H1 (cell line): ENCODE results near the gene THADA.
"Not testable (repeated sequence)": the region's sequence is repeated elsewhere in the genome, so short reads cannot be mapped to it uniquely, and the experiment has no call there.

ENCODE experiments used
- BRCA1 ChIP-seq: IDR thresholded peaks from 2 replicates; pipeline ENCODE4 v1.6.1; 2012; ENCODE audit warnings: low read depth, low read length, improper control_type of control experiment
- CTCF ChIP-seq, 3 experiments: IDR thresholded peaks; 1 replicate in 2 of 3; 2 replicates in 1 of 3; pipeline versions ENCODE4 v1.5.1 to v1.6.1; 2011; ENCODE audit warnings: low read length in 3 of 3, mild to moderate bottlenecking in 3 of 3, inconsistent platforms in 2 of 3, low read depth in 1 of 3, moderate library complexity in 1 of 3; ENCODE audit not compliant: insufficient read depth in 1 of 3; ENCODE audit errors: control extremely low read depth in 1 of 3
- EGR1 ChIP-seq: IDR thresholded peaks from 2 replicates; pipeline ENCODE4 v1.6.1; 2011; ENCODE audit warnings: low read depth, low read length, borderline replicate concordance
- EZH2 ChIP-seq: fragments of 200-600 bp; sonication (generic); IDR thresholded peaks from 2 replicates; pipeline ENCODE4 v1.7.1; 2012; ENCODE audit warnings: low read depth, mild to moderate bottlenecking, moderate library complexity, low read length, inconsistent platforms; ENCODE audit not compliant: severe bottlenecking
- FOSL1 ChIP-seq: IDR thresholded peaks from 2 replicates; pipeline ENCODE4 v1.6.1; 2011; ENCODE audit warnings: mild to moderate bottlenecking, low read depth, low read length, moderate library complexity; ENCODE audit not compliant: insufficient read depth
- PHF8 ChIP-seq: fragments of 200-600 bp; sonication (generic); conservative IDR thresholded peaks from 2 replicates; pipeline ENCODE4 v1.7.1; 2012; ENCODE audit warnings: low read depth, mild to moderate bottlenecking, inconsistent platforms, low read length, moderate library complexity
- POLR2A ChIP-seq, 2 experiments: IDR thresholded peaks; 1 replicate in 1 of 2; 2 replicates in 1 of 2; pipeline ENCODE4 v1.6.1; 2011; ENCODE audit warnings: low read depth in 2 of 2, low read length in 2 of 2, mild to moderate bottlenecking in 2 of 2; ENCODE audit errors: control extremely low read depth in 1 of 2
- USF2 ChIP-seq: IDR thresholded peaks from 2 replicates; pipeline ENCODE4 v1.6.1; 2011; ENCODE audit warnings: low read length, improper control_type of control experiment
- TF ChIP-seq, protein P1 (sequence below): IDR thresholded peaks from 2 replicates; pipeline ENCODE4 v1.6.1; 2012; ENCODE audit warnings: inconsistent platforms

GRCh38 chr2:43284347-43284746 is 311.5 kb downstream of the THADA start:
- TF ChIP-seq USF2; FOSL1; POLR2A (IDR thresholded peaks at IDR 0.05; ENCODE audit: control extremely low read depth in 1 of 2, low read depth in 2 of 2, low read length in 2 of 2); BRCA1; PHF8; CTCF (IDR thresholded peaks at IDR 0.05; ENCODE audit: control extremely low read depth in 1 of 3, insufficient read depth in 1 of 3, low read depth in 1 of 3, low read length in 3 of 3); EGR1; EZH2: not testable (repeated sequence)
- TF ChIP-seq, protein P1, sequence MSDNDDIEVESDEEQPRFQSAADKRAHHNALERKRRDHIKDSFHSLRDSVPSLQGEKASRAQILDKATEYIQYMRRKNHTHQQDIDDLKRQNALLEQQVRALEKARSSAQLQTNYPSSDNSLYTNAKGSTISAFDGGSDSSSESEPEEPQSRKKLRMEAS = not testable (repeated sequence)
